PC-9 (cell line): ENCODE results near the gene LIME1.

Source experiments
- EZH2 ChIP-seq: fragments of 200-600 bp; sonication (generic); IDR thresholded peaks from 2 replicates; pipeline ENCODE4 v1.8.0; 2017; ENCODE audit warnings: antibody characterized with exemption, low read depth
- TF ChIP-seq, protein P1 (sequence below): fragments of 200-600 bp; sonication (generic); conservative IDR thresholded peaks from 2 replicates; pipeline ENCODE4 v1.6.1; 2017; ENCODE audit warnings: mixed run types, antibody characterized with exemption, mild to moderate bottlenecking, moderate library complexity

GRCh38 chr20:63765082-63765873 lies 28.8 kb downstream of the LIME1 start:
- TF ChIP-seq, protein P1, sequence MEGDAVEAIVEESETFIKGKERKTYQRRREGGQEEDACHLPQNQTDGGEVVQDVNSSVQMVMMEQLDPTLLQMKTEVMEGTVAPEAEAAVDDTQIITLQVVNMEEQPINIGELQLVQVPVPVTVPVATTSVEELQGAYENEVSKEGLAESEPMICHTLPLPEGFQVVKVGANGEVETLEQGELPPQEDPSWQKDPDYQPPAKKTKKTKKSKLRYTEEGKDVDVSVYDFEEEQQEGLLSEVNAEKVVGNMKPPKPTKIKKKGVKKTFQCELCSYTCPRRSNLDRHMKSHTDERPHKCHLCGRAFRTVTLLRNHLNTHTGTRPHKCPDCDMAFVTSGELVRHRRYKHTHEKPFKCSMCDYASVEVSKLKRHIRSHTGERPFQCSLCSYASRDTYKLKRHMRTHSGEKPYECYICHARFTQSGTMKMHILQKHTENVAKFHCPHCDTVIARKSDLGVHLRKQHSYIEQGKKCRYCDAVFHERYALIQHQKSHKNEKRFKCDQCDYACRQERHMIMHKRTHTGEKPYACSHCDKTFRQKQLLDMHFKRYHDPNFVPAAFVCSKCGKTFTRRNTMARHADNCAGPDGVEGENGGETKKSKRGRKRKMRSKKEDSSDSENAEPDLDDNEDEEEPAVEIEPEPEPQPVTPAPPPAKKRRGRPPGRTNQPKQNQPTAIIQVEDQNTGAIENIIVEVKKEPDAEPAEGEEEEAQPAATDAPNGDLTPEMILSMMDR, result no peak
- TF ChIP-seq EZH2, result no peak
